HUDEP-2 (cell line): Measurements from ENCODE around the gene RAE1.

Experiments used
- DNase-seq, 76 experiments: peaks; one replicate each; lab custom pipeline; 2025; ENCODE audit not compliant: unreplicated experiment in 76 of 76; lab: John Stamatoyannopoulos, UW

RAE1 gene

DNA sequence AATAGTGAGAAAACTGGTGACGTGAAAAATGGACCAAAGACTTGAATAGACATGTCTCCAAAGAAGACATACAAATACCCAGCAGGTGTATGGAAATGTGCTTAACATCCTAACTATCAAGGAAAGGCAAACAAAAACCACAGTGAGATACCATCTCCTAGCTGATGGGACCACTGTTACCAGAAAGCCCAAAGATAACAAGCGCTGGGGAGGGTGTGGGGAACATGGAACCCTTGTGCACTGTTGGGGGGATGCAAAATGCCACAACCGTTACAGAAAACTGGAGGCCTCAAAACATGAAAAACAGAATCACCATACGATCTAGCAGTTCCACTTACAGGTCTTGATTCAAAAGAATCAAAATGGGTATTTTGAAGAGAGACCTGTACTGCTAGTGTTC is 20.3 kb downstream of the RAE1 start:
- DNase-seq: no peak

DNA sequence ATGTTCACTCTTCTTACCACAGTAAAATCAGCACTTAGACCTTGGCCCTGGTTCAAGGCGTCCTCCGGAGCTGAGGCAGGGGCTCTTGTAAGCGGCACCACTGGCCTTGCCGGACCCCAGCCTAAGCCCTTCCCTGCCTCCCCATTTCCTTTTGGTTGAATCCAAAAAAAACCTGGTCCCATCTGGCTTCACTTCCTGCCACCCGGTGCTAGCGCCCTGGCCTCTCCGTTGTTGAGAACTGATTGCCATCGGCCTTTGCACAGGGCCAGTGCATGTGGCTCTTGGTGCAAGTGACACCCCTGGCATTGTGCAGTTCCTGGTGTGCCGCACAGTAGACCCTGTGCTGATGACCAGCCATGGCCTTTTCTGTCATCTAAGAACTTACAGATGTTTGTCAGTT is 21.1 kb downstream of the RAE1 start:
- no peak for DNase-seq

DNA sequence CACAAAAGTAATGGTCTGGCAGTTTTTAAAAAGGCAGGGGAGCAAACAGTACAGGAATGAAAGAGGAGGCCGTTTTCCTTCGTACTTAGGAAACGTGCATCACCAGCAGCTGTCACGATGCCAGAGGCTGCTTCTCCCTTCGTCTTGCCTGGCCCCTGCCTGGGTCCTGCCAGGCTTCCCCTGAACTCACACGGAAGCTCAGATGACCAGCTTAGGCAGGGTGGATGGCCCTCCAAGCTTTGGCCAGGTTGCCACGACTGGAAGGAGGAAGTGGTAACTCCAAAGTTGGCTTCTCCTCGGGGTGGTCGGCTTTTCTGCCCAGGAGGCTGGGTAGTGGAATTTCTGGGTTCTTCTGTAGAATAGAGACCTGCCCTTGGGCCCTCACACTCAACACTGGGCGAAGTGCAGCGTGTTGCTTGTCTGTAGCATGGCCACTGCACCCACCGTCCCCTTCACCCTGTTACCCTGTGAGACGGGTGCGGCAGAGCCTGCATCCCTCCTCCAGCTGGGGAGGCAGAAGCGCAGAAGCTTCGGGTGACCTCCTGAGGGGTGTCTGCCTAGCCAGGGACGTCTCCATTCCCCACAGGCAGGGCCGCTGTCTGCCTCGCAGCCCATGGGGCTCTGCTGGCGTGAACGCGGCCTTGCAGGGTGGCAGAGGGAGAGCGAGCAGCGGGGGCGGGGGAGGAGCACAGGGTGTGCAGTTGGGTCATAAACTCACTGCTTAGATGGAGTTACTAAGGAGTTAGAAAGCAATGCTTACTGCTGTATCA is 21.7 kb downstream of the RAE1 start:
- no peak for DNase-seq

DNA sequence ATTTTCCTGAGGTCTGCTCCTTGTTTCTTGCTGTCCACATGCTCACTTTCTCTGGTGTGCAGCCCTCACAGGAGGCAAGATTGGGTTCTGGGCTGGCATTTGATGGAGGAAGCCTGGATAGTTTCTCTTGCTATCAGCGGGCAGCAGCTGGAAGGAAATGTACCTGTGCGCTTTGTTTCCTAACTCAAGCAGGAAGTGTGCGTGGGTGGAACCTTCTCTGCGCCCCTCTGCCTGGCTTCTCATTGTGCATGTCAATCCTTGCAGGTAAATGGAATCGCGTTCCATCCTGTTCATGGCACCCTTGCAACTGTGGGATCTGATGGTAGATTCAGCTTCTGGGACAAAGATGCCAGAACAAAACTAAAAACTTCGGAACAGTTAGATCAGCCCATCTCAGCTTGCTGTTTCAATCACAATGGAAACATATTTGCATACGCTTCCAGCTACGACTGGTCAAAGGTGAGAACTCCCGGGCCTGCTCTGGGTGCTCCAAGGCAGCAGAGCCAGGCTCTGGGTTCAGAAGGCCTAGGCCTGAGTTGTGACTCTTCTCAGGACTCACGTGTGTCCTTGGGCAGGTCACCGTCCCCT is 23.4 kb downstream of the RAE1 start:
- DNase-seq: no peak

DNA sequence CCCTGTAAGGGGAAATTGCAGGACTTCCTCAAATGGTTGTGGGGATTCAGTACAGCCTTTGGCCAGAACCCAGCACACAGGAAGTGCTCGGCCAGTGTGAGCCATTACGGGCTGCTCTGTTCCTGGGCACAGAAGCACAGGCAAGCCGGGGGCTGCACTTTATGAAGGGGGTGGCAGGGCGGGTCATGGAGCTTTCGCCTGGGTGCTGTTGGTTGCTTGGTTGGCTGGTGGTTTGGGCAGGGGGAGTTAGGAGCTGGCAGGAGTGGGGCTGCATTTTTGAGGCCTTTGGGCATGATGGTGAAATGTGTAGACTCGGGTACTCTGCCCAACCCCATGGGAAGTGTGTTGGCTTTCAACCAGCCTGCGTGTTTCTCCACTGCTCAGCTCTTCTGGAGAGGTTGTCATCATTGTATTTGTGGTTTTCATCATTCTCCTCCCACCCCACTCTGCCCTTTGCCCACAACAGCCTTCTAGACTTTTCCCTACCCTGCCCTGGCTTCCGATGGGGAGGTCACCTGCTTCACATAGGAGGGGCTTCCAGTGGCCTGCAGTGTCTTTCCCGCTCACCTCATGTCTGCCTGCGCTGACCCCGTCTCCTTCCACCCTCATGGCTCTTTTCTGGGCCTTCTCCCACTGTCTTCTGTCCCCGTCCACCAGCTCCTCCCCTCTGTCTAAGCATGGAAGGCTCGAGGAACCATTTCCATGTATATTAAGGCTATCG is 24.0 kb downstream of the RAE1 start:
- DNase-seq: no peak

DNA sequence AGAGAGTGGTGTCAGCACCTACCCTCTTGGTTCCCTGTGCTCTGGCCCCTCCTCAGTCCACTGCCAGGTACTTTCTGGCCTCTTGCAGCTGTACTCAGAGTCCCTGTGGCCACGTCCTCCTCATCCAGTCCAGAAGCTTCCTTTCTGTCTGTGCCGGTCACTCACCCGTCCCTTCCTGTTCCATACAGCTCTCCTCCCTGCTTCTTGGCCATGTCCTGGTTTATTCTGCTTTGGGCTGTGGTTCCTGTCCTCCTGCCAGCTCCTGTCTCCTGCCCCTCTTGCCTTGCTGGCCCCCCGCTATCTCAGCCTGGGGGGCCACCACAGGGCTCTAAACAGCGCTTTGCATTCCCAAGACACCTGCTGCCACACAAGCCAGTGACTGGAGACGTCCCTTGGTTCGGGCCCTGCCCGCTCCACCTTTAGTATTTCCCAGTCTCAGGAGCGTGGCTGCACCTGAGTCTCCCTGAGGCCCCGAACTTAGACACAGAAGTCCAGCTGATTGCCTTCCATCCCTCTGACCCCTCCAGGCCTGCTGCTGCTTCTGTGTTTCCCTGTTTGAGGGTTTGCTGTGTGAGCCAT is 24.7 kb downstream of the RAE1 start:
- no peak for DNase-seq

DNA sequence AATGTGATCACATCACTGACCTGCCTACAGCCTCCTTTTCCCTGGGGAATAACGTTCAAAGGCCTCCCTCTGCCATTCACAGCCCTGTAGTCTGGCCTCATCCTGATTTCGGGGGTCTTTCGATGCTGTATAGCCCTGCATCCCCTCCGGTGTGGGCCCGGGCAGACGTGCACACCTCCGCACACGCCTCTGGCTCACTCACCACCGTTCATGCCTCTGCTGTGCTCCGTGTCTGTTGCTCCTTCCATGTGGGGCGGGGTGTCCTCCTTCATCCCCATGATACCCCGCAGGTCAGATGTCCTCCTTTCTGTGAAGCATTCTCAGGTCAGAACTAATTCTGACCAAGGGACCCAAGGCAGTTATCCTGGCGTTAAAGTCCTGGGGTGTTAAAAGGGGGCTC is 26.3 kb downstream of the RAE1 start:
- no peak for DNase-seq

DNA sequence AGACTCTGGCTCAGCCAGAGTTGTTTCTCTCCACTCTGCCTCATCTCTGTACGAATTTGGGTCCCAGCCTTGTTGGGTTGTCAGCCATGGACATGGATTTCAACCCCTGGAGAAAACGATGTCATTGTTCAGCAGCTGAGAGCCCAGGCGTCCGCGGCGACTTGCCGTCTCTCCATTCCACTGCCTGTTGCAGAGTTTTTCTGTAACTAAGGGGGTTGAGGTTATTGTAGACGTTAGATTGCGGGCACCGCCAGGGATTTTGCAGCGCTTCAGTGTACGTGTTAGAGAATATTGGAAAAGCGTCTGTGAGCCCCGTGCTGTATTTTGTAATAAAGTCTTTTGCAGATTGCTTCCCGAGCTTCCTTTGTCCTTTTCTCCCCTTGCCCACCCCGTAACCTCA is 27.1 kb downstream of the RAE1 start:
- no peak for DNase-seq

DNA sequence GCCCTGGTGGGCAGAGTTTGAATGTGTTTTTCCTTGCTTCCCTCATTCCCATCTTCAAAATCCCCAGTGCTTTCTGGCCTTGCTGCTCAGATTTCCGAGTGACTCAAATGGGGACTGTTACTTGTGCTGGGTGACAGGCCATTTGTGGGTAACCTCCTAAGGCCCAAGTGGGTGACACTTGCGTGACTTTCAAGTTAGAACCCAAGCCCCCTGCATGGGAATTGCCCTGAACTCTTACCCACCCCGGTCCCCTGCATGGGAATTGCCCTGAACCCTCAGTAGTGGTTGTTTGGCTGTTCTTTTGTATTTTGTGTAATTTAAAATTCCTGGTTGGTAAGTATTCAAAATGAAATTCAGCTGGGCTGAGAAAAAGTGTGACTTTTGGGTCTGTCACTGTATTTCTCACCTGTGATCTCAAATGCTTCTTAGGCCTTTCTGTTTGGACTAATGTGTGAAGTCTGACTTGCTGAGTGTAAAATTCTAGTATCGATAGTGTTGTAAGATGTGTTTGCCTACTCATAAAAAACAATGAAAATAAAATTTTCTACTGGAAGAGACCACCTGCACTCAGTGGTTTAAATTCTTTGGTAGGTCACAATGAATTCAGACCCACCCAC is 27.7 kb downstream of the RAE1 start:
- DNase-seq: no peak

DNA sequence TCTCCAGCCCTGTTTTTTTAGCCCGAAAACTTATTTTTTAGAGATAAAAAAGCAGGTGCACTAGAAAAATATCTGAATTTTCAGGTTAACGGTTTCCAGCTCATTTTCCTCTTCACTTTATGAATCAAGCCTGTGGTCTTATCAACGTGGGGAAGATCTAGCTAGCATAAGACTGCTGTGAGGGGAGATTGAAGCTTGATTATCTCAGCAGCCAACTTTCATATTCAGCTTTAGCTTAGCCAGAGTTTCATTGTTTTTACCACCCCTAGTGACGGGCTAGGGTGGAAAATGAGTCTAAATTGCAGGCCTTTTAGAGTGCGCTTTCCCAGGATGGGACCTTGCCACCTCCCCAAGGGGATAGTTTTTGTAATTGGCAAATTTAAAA is 28.2 kb downstream of the RAE1 start:
- peak in 11 of 76 experiments; percentile 1 to 37 (median 13) for DNase-seq

DNA sequence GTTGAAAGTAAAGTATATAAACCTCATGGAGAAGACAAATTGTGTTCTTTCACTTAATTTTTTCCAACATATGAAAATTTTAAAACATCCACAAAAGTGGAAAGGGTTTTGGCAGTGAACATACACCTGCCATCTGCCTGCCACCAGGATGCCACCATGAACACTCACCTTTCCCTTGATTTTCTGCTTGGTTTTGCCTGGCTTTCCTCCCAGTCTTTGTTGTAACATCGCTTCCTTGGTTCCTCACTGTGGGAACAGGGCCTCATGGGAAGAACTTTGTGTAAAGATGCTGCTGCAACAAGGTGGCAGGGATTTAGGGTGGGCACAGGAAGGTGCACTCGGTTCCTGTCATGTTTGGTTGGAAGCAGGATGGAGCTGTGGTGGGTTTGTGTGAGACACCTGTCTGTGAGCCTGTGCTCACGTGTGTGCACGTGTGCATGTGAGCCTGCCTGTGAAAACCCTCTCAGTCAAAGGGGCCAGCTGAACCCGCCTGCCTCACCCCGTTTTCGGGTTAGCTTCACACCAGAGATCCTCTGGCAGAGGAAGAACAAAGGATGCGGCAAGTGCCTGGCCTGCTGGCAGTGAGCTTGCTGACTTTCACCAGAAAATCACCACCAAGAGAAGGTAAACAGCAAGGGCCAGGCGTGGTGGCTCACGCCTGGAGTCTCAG is 29.2 kb downstream of the RAE1 start:
- no peak for DNase-seq

DNA sequence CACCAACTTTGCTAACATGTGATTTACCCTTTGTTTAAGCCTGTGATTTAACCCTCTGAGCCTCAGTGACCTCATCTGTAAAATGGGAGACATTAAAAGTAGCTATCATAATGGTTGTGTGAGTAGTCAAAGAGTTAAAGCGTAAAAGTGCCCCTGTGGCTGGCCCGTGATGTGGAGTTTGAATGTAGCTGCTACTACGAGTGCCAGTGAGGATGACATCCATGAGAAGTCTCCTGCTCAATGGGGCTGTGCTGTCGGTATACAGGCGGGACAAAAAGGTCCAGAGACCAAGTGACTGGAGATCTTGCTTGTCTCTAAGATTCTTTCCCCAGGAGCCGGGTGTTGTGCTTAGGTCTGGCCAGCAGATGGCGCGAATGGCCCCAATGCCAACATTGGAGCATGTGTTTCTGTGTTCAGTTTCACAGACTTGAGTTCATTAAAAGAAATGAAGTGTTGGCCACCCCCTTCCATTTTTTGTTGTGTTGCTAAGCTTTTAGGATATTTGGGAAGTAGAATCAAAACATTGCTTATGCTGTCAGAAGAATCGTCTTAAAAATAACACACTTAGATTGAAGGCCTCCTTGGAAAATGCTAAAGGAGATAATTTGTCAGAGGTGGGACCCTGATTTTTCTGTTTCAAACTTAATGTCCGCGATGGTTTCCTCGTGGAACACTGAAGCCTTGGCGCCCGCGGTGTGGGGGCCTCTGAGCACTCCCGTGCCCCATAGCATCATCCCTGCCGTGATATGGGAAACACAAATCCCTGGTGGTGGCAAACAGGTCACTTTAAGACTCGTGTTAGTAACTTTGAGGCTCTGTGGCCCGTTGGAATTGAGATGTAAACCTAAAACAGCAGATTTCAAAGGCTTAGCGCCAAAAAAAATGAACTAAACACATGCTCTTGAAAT is 30.8 kb downstream of the RAE1 start:
- peak in 70 of 76 experiments; percentile 11 to 85 (median 66) for DNase-seq

DNA sequence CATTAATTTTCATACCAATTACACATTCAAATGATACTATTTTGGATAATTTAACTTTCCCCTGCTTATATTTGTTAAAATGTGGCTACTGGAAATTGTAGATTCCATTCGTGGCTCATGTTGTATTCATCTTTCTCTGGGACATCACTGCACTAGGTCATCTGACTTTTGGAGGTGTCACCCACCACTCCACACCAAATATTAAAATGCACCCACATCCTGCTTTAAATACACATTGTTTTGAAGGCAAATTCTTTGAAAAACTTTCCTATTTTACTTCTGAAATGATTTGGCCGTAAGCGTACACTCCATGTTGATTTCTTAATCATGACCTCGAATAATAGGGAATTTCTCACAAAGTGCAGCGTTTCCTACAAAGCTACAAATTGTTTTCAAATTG is 31.5 kb downstream of the RAE1 start:
- DNase-seq: no peak

DNA sequence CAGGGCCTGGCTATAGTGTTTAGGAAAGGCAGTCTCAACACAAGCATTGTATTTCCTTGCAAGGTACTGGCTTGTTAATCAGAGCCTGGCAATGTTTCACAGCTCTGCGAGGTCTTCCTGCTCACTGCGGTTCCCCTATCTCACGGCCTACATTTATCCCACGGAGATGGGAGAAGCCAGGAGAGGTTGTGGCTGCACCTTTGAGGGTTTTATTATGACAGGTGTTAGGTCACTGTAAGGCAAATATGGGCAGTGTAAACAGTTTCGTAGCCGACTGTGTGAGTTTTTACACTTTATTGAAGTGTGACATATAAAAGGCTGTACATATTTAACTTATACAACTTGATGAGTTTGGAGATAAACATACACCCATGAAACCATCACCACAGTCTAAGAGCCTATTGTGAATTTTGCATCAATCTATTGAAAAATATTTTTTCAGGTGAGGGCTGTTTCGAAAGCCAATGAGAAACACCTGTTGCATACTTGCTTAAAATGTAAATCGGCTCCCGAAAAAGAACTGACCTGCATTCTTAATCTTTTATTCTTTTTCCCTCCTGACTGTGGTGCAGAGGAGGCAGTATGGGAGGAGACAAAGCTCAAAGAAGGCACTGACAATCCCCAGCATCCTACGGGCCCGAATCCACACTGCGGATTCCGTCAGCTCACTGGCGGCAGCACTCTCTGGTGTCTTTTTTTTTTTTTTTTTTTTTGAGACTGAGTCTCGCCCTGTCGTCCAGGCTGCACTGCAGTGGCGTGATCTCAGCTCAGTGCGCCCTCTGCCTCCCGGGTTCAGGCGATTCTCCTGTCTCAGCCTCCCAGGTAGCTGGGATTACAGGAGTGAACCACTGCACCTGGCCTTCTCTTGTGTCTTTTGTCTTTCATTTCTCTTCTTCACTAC is 32.6 kb downstream of the RAE1 start:
- no peak for DNase-seq

DNA sequence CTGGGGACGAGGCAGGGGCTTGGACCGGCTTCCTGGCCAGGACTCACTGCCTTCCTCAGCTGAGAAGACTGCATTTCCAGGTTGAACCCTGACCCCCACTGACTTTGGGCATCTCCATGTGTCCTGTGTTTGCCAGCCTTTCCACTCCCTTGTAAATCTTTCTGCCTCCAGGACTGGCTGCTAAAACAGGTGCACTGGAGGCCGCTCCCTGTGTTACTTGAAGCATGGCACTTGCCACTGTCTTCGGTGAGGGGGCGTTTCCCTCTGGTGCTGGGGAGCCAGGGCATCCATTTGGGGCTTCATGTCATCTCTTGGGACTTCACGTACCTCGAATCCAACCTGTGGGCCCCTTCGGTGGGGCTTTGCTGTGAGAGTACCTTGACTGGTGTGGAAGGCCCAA is 33.4 kb downstream of the RAE1 start:
- DNase-seq: no peak

DNA sequence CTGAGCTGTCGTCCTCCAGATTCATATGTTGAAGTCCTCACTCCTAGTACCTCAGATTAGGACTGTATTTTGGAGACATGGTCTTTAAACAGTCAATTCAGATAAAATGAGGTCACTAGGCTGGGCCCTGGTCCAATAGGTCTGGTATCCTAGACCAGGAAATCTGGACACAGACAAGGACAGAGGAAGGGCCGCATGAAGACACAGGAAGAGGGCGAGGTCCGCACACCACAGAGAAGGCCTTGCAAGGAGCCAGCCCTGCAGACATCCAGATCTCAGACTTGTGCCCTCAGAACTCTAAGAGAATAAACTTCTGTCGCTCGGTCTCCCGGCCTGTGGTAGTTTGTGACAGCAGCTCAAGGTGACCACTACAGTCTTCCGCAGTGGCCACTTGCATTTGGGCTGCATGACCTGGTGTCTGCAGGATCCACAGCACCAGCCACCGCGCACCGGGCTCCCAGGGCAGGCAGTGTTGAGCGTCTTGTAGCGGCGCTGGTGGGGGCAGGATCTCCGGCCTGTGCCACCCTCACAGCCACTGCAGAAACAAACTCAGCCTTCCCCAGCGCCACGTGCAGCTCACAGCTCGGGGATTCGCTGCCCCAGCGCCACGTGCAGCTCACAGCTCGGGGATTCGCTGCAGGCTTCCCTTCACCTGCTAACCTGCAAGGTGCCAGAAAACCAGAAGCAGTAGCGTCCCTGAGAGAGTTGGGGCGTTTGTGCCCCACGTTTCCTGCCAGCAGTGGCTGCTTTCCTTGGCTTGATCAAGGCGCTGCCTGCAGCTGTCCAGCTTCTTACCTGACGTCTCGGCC is 34.1 kb downstream of the RAE1 start:
- DNase-seq: no peak

DNA sequence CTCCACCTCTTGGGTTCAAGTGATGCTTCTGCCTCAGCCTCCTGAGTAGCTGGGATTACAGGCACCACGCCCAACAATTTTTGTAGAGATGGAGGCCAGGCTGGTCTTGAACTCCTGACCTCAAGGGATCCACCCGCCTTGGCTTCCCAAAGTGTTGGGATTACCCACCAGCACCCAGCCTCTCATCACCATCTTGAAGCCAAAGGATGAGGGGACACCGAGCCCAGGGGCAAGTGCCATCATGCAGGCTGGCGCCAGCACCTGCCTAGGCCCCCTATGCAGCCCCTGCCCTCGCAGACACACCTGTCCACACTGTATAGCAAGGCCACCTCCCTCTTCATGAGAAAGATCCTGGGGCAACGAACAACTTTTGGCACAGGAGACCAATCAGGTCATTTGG is 34.9 kb downstream of the RAE1 start:
- DNase-seq: no peak

DNA sequence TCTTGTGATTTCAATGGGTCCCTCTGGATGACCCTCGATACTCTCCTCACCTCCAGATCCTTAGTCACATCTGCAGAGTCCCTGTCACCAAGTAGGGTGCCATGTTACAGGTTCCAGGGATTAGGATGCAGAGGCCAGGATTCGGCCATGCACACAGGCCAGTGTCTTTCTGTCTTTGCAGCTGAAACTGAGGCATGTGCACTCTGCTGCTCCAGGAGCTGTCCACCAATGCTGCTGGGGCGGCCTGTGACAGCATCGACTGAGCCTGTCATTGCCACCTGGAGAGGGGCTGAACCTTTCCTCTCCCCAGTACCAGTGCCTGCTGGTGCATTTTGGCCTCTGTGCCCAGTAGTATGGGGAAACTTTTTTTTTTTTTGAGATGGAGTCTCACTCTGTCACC is 35.7 kb downstream of the RAE1 start:
- DNase-seq: no peak
